Measurements from ENCODE around the gene NELL1. TPM values are rescaled to one million over a fixed set of nuclear protein-coding genes. Genes with fewer than 3 reads are reported as not detected.

The NELL1 gene
- total and polyA plus RNA-seq, 10 donors = 0.20 TPM; not detected in 9

- no peaks in the 10 kb centered on the region for H3K9me3 ChIP-seq
- no peaks in the 10 kb centered on the region for H3K36me3 ChIP-seq
- intact Hi-C loops (cut with DNase I; ENCODE audit: low total_unique reads) = no loop called here
- TF ChIP-seq POLR2A (IDR thresholded peaks at IDR 0.05) (no peak), POLR2AphosphoS5 (IDR thresholded peaks at IDR 0.05) (no peak)
- H3K27ac ChIP-seq = no peak overlapping the region
- no peak overlapping the region for H3K4me3 ChIP-seq
- no peaks in the 10 kb centered on the region for H3K4me1 ChIP-seq
- DNase-seq = no peak
- H3K27me3 ChIP-seq (replicated peaks in 1 of 7) = no peaks in the 10 kb centered on the region
Observed at GRCh38 chr11:21257461-21257860, 588.1 kb downstream of the NELL1 start.

GRCh38 chr11:21258414-21258813 is 589.0 kb downstream of the NELL1 start:
- no peak overlapping the region for H3K4me3 ChIP-seq
- H3K36me3 ChIP-seq = no peaks in the 10 kb centered on the region
- H3K4me1 ChIP-seq = no peaks in the 10 kb centered on the region
- DNase-seq = no peak
- TF ChIP-seq POLR2AphosphoS5 (IDR thresholded peaks at IDR 0.05) = no peak
- TF ChIP-seq CTCF (IDR thresholded peaks at IDR 0.05 in 8 of 11, conservative IDR thresholded peaks at IDR 0.05 in 3 of 11) = no peak
- no peak for TF ChIP-seq POLR2A (IDR thresholded peaks at IDR 0.05)
- no peak overlapping the region for H3K27ac ChIP-seq
- WGBS, 5 donors = 65 to 75% (median 71%) methylated on average over 2 of the region's 2 CpGs
- intact Hi-C loops (cut with DNase I; ENCODE audit: low total_unique reads) = no loop called here
- H3K9me3 ChIP-seq = no peaks in the 10 kb centered on the region
- no peaks in the 10 kb centered on the region for H3K27me3 ChIP-seq (replicated peaks in 1 of 7)

GRCh38 chr11:21260101-21260500 is 590.7 kb downstream of the NELL1 start:
- H3K4me1 ChIP-seq = no peaks in the 10 kb centered on the region
- TF ChIP-seq POLR2AphosphoS5 (IDR thresholded peaks at IDR 0.05) (no peak), POLR2A (IDR thresholded peaks at IDR 0.05) (no peak), CTCF (IDR thresholded peaks at IDR 0.05 in 8 of 11, conservative IDR thresholded peaks at IDR 0.05 in 3 of 11) (no peak)
- DNase-seq = no peak
- H3K27ac ChIP-seq = no peak overlapping the region
- H3K4me3 ChIP-seq = no peak overlapping the region
- no peaks in the 10 kb centered on the region for H3K27me3 ChIP-seq (replicated peaks in 1 of 7)
- intact Hi-C loops (cut with DNase I; ENCODE audit: low total_unique reads) = no loop called here
- no peaks in the 10 kb centered on the region for H3K36me3 ChIP-seq
- H3K9me3 ChIP-seq = no peaks in the 10 kb centered on the region

GRCh38 chr11:21262992-21263391 is 593.6 kb downstream of the NELL1 start:
- H3K27me3 ChIP-seq (replicated peaks in 1 of 7) = no peaks in the 10 kb centered on the region
- no peaks in the 10 kb centered on the region for H3K4me1 ChIP-seq
- WGBS, 5 donors = 61 to 74% (median 64%) methylated on average over 4 of the region's 4 CpGs
- TF ChIP-seq POLR2A (IDR thresholded peaks at IDR 0.05) (no peak), POLR2AphosphoS5 (IDR thresholded peaks at IDR 0.05) (no peak), CTCF (IDR thresholded peaks at IDR 0.05 in 8 of 11, conservative IDR thresholded peaks at IDR 0.05 in 3 of 11) (no peak)
- intact Hi-C loops (cut with DNase I; ENCODE audit: low total_unique reads) = no loop called here
- no peak overlapping the region for H3K4me3 ChIP-seq
- H3K36me3 ChIP-seq = no peaks in the 10 kb centered on the region
- no peak overlapping the region for H3K27ac ChIP-seq
- DNase-seq = no peak
- H3K9me3 ChIP-seq = no peaks in the 10 kb centered on the region

DNA sequence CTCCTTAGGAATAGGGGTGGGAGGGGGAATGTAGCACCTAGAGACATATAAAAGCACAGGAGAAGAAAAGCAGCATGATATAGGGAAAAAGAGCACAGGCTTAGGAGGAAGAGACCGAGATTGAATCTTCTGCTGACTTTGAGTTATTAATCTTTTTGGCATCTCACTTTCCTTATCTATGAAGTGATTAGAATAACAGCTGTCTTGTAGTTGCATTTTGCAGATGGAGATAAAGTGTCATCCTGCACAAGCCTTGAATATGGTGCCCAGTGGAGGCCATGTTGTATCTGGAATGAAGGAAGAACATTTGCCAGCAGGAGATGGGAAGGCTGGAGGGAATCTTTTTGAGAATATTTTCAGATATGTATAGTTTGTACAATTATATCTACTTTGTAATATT is 594.7 kb downstream of the NELL1 start:
- H3K36me3 ChIP-seq = no peaks in the 10 kb centered on the region
- WGBS, 5 donors = 62 to 82% (median 76%) methylated on average over 1 of the region's 1 CpG
- no peaks in the 10 kb centered on the region for H3K4me1 ChIP-seq
- no peaks in the 10 kb centered on the region for H3K27me3 ChIP-seq (replicated peaks in 1 of 7)
- intact Hi-C loops (cut with DNase I; ENCODE audit: low total_unique reads) = no loop called here
- H3K9me3 ChIP-seq = no peaks in the 10 kb centered on the region
- DNase-seq = no peak
- no peak for TF ChIP-seq POLR2A (IDR thresholded peaks at IDR 0.05)
- TF ChIP-seq POLR2AphosphoS5 (IDR thresholded peaks at IDR 0.05) = no peak
- TF ChIP-seq CTCF (IDR thresholded peaks at IDR 0.05 in 8 of 11, conservative IDR thresholded peaks at IDR 0.05 in 3 of 11) = no peak
- no peak overlapping the region for H3K27ac ChIP-seq
- no peak overlapping the region for H3K4me3 ChIP-seq

Measured in spleen (tissue), 11 donors.